ENCODE measurements around the gene HEPACAM.

Gene HEPACAM

DNA sequence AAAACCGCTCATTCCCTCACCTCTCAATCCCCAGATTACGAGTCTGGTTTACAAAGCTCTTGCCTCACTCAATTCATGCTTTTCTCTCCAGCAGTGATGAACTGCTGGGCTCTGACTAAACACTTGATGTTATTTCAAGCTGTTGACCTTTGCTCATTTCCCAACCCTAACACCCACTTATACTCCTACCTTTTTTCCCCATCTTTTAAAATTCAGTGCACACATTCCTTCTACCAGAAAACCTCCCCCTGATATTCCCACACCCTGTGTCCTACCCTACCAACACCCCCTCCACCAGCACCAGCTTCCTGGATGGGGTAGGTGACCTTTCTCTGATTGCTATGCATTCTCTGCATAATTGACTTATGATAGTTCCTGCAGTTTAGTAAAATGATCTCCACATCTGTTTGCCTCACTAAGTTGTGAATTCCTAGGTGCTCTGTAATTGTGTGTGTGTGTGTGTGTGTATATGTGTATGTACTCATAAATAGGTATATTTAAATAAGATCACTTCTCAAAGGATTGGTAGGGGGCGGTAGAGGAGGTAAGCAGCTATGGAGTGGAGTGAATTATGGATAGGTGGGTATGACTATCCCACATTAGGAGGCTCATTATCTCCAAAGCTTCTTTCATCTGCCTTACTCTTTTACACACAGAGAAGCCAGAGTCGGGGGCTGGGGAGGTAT lies 842 bp downstream of the HEPACAM start:
- no peak for TF ChIP-seq POLR2A (IDR thresholded peaks at IDR 0.05; ENCODE audit: low read length)
- no peak for TF ChIP-seq GATA1 (IDR thresholded peaks at IDR 0.05; ENCODE audit: low read depth, low read length)
- DNase-seq: no peak

DNA sequence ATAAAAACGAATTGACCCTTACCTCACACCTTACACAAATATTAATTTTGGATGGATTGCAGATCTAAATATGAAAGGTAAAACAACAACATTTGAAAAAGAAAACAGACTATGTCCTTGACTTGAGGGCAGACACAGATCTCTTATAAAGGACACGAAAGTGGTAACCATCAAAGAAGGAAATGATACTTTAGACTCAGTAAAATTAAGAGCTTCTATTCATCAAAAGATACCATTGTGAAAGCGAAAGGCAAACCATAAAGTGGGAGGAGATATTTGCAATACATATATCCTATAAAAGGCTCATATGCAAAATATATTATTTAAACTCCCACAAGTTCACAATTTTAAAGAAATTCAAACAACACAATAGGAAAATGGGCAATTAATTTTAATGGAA lies 5.0 kb downstream of the HEPACAM start:
- TF ChIP-seq GATA1 (IDR thresholded peaks at IDR 0.05; ENCODE audit: low read depth, low read length): no peak
- no peak for TF ChIP-seq POLR2A (IDR thresholded peaks at IDR 0.05; ENCODE audit: low read length)
- DNase-seq: no peak

DNA sequence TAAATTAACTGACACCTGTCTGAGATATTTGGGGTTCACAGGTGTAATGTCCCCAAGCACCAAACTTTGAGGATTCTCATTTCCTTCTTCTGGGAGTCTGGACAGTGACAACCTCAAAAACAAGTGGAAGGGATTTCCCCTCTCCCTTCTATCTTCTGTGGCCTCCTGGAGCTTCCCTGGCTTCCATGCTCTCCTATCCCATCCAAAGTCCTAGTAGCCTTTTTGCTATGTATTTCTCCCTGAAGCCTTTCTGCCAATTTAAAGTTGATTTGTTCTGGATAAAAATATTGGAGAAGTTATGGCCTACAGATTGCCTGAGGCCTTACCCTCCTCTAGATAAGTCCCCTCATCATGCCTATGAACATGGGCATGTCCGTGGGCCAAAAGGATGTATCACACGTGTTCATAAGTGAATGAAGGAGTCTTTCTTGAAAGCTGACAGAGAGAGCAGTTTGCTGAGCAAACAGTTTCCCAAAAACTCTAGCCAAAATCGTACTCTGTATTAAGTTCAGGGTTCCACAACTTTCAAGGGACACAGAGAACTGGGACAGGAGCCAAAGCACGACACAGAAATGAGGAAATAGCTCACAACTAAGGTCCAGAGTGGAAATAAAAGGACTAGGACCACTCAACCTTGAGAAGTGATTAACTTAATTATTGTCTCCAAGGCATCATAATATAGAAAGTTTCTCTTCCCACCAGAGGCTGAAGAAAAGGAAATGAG lies 6.7 kb downstream of the HEPACAM start:
- TF ChIP-seq GATA1 (IDR thresholded peaks at IDR 0.05; ENCODE audit: low read depth, low read length) (no peak), POLR2A (IDR thresholded peaks at IDR 0.05; ENCODE audit: low read length) (no peak)
- DNase-seq: no peak

DNA sequence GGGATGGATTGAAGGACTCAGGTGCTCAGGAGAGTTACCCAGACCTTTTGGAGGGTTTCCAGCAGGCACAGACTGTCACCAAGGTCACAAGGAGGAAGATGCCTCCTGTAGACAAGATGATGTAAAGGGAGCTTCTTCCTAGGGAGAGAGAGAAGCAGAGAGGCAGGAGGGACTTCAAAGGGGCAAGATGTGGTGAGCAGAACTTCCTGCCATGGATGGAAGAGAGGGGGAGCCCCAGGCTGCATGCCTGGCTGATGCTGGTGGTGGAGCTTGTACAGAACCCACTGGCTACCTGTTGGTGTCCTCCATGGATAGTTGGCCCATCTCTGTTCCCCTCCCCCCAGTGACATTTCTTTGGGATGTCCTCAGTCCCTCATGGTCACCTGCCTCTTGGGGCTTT lies 12.6 kb downstream of the HEPACAM start:
- TF ChIP-seq POLR2A (IDR thresholded peaks at IDR 0.05; ENCODE audit: low read length): no peak
- no peak for DNase-seq

DNA sequence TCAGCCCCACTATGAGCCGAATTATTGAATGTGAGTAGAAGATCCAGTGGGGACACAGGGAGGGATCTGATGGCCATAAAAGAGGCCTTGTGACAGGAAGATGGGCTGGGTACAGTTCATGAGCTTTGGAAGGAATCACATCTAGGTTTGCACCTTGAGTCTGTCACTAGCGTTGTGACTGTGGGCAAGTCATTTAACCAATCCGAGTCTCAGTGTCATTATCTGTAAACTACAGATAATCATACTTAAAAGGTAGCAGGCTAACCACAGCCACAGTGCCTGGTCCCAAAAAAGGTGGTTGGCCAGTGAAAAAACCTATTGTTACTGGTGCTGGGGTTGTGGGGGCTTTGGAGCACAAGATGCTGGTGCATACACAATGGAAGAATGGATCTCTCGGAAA lies 13.0 kb downstream of the HEPACAM start:
- peak in 1 of 2 experiments; percentile 9 for DNase-seq
- TF ChIP-seq POLR2A (IDR thresholded peaks at IDR 0.05; ENCODE audit: low read length) (no peak), GATA1 (IDR thresholded peaks at IDR 0.05; ENCODE audit: low read depth, low read length) (no peak)

DNA sequence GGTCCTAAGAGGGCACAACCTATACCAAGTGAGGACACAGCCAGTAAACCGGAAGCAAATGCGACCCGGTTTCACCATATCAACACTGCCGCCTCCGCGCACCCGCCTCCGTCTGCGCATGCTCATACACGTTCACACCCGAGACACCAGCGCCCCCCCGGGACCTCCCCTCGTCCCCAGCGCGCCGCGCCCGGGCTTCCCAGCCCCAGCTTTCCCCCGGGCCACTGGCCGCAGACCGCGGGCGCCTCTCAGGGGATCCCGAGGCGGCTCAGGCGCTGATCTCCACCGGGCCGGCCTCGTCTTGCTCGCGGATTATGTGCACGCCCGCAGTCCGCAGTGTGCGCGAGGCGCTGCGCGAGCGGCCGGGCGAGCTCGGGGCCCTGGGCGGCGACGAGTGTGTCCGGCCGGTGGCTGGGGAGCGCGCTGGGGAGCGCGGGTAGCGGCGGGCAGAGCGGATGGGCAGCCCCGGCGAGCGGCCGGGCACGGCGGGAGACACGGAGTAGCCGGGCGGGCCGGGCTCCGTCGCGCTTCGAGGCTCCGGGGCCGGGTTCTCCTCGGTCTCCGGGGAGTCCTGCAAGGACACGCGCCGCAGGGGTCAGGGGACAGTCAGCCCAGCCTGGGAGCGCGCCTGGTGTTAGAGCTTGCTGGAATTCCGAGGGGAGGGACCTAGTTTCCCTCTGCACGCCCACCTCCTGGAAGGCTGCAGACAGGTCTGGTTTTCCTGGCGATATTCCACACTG lies 14.8 kb downstream of the HEPACAM start:
- peak; percentile 75 to 79 for DNase-seq
- no peak for TF ChIP-seq GATA1 (IDR thresholded peaks at IDR 0.05; ENCODE audit: low read depth, low read length)
- TF ChIP-seq POLR2A (IDR thresholded peaks at IDR 0.05; ENCODE audit: low read length): no peak

DNA sequence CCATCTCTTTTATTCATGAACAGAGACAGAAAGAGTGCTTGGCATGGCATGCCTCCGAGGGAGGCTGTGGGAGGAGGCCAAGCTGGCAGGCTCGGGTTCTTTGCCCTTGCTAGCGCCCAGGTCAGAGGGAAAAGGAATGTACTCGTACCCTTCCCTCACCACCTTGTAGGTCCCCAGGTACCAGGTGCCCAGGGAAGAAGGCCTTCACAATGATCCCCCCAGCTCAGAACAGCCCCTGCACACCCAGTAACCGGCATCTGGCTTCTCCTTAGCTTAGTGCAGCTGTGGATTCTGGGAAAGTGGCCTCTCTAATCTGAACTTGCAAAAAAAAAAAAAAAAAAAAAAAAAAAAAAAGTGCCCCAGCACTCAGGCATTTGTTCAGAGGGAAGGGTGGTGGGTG lies 15.5 kb downstream of the HEPACAM start:
- TF ChIP-seq POLR2A (IDR thresholded peaks at IDR 0.05; ENCODE audit: low read length) (no peak), GATA1 (IDR thresholded peaks at IDR 0.05; ENCODE audit: low read depth, low read length) (no peak)
- no peak for DNase-seq

DNA sequence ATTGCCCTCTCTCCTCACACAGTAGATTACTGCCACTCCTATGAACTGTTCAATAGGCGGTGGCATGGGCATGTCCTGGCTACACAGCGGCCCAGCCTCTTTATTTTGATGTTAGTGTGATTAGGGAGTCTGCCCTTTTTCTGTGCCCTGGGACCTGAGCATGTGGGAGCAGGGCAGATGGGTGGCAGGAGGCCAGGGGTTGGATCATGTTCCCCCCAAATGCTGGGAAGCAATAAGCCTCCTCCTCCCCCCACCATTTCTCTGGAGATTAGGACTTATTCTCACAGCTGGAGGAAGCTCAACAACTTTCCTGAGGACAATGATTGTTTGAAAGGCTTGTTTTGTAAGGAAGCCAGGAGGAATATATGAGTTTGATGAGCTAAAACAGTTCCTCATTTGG lies 15.9 kb downstream of the HEPACAM start:
- no peak for TF ChIP-seq GATA1 (IDR thresholded peaks at IDR 0.05; ENCODE audit: low read depth, low read length)
- TF ChIP-seq POLR2A (IDR thresholded peaks at IDR 0.05; ENCODE audit: low read length): no peak
- DNase-seq: no peak

DNA sequence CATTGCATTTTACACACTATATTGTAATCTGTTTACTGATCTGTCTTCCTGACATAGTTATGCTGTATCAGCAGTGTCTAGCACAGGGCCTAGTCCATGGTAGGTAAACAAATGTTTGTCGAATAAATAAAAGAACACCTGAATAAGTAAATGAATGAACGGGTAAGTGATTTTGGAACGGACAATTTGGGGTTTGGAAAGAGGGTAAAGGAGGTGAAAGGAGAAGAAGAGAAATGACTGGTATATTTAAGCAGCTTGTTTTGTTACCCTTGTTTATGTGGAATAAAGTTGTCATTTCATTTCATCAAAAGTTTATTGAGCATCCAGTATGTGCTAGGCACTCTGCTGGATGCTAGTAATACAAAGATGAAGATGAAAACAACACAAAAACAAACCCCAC lies 16.9 kb downstream of the HEPACAM start, which contains the start of gene HEPN1:
Gene HEPN1 (plus strand): TSS at position 301 of the 400 bp plus-strand sequence.
- DNase-seq: no peak
- no peak for TF ChIP-seq POLR2A (IDR thresholded peaks at IDR 0.05; ENCODE audit: low read length)
- no peak for TF ChIP-seq GATA1 (IDR thresholded peaks at IDR 0.05; ENCODE audit: low read depth, low read length)

DNA sequence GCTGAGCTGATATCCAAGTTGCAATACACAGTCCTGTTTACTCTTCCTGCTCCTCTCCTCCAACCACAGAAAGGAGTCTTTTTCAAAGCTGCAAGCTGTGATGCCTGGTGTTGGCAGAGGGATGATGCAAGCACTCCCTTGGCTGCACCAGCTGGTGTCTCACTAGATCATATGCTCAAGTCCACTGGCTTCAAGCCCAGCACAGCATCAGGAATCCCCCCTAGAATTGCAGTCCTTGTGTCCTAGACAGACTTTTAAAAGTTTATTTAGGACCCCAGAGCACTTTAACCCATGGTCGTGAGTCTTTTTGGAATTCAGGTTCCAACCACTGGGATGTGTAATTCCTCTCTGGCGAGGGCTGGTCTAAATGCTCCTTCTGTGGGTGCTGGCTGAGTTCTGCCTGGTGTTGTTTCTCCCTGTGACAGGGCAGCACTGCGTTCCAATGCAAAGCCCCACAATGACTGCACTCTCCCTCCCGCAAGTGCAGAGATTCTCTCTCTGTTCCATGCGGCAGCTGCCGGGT lies 18.7 kb downstream of the HEPACAM start:
- TF ChIP-seq POLR2A (IDR thresholded peaks at IDR 0.05; ENCODE audit: low read length) (no peak), GATA1 (IDR thresholded peaks at IDR 0.05; ENCODE audit: low read depth, low read length) (no peak)
- DNase-seq: no peak

DNA sequence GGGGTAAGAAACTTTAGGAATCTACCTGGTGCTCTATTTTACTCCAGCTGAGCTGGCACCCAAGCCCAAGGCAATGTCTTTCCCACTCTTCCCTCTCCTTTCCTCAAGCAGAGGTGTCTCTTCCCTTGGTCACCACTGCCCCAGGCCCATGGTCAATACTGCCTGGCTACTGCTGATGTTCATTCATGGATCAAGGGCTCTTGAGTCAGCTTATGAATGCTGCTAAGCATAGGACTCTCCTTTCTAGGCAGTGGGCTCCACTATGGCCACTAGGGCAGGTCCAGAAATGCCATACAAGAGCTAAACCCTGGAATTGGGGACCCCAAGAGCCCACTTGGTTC lies 19.5 kb downstream of the HEPACAM start:
- DNase-seq: no peak
- TF ChIP-seq POLR2A (IDR thresholded peaks at IDR 0.05; ENCODE audit: low read length): no peak

DNA sequence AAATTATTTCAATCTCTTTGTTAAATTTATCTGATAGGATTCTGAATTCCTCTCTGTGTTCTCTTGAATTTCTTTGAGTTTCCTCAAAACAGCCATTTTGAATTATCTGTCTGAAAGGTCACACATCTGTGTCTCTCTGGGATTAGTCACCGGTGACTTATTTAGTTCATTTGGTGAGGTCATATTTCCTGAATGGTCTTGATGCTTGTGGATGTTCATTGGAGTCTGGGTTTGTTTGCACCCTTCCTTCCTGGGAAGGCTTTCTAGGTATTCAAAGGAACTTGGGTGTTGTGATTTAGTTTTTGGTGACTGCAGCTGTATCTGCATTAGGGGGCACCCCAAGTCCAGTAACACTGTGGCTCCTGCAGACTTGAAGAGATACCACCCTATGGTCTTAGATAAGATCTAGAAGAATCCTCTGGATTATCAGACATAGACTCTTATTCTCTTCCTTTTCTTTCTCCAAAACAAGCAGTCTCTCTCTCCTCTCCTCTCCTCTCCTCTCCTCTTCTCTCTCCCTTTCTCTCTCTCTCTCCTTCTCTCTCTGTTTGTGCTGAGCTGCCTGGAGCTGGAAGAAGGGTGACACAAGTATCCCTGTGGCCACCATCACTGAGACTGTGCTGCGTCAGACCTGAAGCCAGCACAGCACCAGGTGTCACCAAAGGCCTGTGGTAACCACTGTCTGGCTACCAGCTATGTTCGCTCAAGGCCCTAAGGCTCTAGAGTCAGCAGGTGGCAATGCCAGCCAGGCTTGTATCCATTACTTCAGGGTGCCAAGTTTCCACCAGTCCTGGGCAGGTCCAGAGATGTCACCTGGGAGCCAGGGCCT lies 20.1 kb downstream of the HEPACAM start:
- no peak for TF ChIP-seq GATA1 (IDR thresholded peaks at IDR 0.05; ENCODE audit: low read depth, low read length)
- no peak for DNase-seq

DNA sequence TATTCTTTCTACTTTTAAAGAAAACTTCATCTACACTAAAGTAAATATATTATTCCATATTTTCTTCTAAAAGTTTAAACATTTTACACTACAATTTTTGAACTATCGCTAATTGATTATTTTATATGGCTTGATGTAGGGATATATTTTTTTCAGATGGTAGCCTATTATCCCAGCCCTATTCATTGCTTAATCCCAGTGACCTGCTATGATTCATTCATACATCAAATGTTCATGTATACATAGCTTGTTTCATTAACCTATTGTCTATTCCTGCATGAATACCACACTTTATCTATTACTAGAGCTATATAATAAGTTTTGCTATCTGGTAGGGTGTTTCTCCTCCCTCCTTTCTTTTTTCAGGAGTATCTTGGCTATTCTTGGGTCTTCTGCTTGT lies 33.2 kb downstream of the HEPACAM start:
- no peak for TF ChIP-seq POLR2A (IDR thresholded peaks at IDR 0.05; ENCODE audit: low read length)
- TF ChIP-seq GATA1 (IDR thresholded peaks at IDR 0.05; ENCODE audit: low read depth, low read length): no peak
- no peak for DNase-seq

DNA sequence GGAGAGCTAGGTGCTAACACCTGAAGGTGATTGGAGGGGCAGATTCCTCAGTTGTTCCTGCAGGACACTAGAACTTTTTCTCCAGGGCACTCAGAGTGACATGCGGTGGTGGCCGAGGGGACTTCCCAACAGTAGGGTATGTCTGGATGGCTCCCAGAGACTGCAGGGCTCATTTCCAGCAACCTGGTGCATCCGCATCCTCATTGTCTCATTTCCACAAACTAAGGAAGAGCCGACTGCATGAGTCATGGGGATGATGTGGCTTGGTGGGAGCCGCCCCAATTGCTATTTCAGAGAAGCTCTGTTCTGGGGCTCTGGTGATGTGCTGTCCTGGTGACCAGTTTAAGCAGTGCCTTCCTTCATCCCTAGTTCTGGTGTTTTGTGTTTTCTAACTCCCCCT lies 35.4 kb downstream of the HEPACAM start:
- no peak for DNase-seq
- no peak for TF ChIP-seq GATA1 (IDR thresholded peaks at IDR 0.05; ENCODE audit: low read depth, low read length)
- no peak for TF ChIP-seq POLR2A (IDR thresholded peaks at IDR 0.05; ENCODE audit: low read length)
